HG03354 (cell line): Measurements from ENCODE around the gene MEX3D.
"Not testable (repeated sequence)": the region's sequence is repeated elsewhere in the genome, so short reads cannot be mapped to it uniquely, and the experiment has no call there.

Experiments
- ATAC-seq: cut with Tn5 transposase; IDR thresholded peaks from one replicate; pipeline ENCODE4 v1.9.1; 2021; ENCODE audit warnings: mild to moderate bottlenecking; ENCODE audit not compliant: unreplicated experiment, poor library complexity, severe bottlenecking

MEX3D gene

DNA sequence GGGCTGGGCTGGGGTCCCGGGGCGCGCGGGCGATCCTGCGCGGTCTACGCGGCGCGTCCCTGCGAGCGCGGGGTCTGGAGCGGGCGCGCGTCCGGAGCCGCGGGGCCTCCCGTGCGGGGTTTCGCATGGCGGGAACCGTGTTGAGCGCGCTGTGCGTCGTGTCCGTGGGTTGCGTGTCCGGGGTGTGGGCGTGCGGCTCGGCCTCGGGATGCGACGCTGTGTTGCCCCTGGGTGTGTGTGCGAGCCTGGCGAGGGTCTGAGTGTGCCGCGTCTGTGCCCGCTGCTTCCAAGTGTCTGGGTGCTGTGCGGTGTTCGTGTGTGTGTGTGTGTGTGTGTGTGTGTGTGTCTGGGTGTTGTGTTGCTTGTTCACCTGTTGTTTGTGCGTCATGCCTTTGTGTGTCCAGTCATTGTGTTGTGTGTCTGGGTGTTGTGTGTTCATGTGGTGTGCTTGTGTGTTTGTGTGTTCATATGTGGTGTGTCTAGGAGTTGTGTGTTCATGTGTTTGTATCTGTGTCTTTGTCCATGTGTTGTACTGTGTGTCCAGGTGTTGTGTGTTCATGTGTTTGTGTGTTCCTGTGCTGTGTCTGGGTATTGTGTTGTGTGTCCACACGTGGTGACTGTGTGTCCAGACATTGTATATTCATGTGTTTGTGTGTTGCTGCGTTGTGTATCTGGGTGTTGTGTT, 43.7 kb downstream of the MEX3D start:
- ATAC-seq = no peak

GRCh38 chr19:1523412-1524286, 44.5 kb downstream of the MEX3D start, which contains the start of gene PLK5:
Gene PLK5 (plus strand): TSS chr19:1524077. CDS start chr19:1526997, 2,920 bp downstream.
- no peak for ATAC-seq

- no peak for ATAC-seq
Measured at GRCh38 chr19:1522838-1523237, 45.3 kb downstream of the MEX3D start.

DNA sequence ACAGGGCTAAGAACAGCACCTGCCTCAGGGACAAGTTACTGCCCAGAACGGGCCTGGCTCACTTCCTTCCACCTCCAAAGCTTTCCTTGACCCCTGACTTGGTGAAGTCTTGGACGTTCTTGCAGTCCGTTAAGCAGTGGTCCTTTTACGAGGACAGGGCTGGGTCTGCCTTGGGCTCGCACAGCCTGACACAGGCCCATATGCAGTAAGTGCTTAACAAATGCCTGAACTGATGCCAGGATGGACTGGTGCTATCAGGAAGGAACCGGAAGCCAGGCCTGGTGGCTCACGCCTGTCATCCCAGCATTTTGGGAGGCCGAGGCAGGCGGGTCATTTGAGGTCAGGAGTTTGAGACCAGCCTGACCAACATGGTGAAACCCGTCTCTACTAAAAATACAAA, 46.1 kb downstream of the MEX3D start:
- no peak for ATAC-seq

- no peak for ATAC-seq
Measured at GRCh38 chr19:1521636-1522035, 46.5 kb downstream of the MEX3D start.

- no peak for ATAC-seq
Measured at GRCh38 chr19:1520203-1520780, 47.8 kb downstream of the MEX3D start.

GRCh38 chr19:1519802-1520201, 48.3 kb downstream of the MEX3D start:
- ATAC-seq = not testable (repeated sequence)

GRCh38 chr19:1518471-1518870, 49.7 kb downstream of the MEX3D start:
- no peak for ATAC-seq

DNA sequence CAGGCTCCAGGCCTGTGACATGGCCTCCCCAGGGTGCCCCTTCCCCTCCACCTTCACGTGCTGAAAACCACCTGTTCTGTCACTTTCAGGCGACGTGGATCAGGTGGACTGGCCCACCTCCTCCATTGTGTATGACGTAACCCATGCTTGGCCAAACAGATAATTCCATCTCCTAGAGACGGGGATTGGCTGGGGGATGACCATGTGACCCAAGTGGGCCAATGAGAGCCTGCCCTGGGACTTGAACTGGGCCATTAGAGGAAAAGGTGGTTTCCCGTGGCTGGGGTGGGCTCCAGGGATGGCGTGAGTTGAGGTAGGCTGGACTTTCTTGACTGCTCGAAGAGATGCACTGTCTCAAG, 51.8 kb downstream of the MEX3D start:
- no peak for ATAC-seq

DNA sequence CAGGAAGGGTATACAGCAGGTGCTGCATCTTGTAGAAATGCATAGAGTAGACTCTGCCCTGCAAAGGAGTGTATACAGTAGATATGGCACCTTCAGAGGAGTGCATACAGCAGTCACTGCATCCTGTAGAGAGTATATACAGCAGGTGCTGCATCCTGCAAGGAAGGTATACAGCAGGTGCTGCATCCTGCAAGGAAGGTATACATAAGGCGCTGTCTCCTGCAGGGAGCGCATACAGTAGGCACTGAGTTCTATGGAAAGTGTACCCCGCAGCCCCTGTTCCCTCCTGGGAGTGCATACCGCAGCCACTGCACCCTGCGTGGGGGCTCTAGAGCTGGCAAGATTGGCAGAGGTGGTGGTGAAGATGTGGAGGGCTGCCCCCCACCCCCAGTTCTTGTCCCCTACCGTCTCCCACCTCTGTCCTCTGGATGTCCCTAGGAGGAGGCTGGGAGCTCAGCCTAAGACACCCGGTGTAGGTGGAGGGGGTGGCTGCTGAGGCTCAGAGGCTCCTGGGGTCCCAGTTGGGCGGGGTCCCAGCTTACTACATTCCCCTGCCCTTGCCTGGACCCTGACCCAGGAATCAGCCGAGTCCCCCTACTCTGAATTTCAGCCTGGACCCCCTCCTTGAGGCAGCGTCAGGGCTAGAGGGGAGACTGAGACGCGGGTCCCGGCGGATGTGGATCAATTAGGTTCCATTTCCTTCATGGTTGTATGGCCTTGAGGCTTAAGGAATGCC, 53.0 kb downstream of the MEX3D start:
- ATAC-seq = no peak

DNA sequence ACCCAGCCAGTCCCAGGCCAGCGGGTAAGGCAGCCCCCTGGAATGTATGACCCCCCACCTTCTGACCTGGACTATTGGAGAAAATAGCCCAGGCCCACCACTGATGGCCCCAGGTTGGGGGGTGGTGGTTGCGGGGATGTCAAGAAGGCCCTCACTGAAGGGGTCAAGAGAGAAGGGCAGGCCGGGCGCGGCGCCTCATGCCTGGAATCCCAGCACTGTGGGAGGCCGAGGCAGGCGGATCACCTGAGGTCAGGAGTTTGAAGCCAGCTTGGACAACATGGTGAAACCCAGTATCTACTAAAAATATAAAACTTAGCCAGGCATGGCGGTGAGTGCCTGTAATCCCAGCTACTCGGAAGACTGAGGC, 53.8 kb downstream of the MEX3D start:
- no peak for ATAC-seq

GRCh38 chr19:1513499-1514294, 54.4 kb downstream of the MEX3D start:
- ATAC-seq = no peak

GRCh38 chr19:1512671-1513498, 55.2 kb downstream of the MEX3D start, which contains the start of gene ADAMTSL5:
Gene ADAMTSL5 (minus strand): TSS chr19:1513019. CDS start chr19:1510943, 2,076 bp downstream.
- no peak for ATAC-seq

DNA sequence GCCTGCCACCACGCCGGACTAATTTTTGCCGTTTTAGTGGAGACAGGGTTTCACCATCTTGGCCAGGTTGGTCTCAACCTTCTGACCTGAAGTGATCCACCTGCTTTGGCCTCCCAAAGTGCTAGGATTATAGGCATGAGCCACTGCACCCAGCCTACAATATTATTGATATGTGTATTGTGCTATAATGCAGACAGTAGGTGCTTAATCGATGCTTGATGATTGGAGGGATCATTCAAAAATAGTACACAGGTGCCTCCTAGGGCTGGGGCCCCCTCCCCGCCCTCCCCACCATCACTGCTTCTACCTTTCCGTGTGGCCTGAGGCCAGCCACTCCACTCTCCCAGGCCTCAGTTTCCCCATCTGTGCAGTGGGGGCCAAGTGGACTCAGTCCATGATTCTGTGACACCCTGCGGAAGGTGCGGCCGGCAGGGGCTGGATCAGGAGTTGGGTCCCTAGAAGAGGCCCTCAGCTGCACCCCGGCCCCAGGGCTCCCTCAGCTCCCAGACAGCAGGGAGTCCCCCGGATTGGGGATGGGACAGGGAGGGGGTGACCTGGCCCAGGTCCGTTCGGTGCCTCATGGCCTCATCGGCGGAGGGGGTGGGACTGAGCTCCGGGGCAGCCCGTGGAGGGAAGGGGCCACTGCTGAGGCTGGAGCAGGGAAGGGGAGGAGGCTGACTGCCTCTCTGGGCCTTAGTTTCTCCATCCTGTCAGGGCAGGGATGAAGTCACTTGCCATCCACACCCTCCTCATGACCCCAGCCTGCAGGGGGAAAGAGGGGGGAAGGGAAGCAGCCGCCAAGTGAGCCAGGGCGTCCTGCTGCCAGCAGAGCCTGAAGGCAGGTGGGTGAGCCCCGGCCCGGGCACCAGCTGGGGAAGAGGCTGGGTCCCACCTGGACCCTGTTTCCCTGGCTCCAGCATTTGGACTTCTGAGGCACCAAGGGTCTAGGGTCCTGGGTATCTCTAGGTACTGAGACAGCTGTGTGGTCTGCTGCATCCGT, 56.5 kb downstream of the MEX3D start:
- no peak for ATAC-seq

DNA sequence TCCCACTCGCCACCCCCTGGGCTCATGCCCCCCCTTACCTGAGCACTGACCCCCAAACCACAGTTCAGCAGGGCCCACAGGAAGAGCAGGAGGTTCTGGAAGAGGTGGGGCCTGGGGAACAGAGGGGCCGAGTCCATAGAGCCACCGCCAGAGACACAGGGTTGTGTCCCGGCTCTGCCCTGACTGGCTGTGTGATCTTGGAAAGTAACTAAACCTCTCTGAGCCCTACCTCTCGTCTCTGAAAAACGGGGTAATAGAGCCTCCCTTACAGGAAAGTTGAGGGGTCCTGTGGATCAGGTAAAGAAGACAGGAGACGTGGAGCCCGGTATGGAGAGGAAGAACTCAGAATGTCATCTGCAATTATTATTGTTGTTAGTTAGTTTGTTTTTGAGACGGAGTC, 57.3 kb downstream of the MEX3D start:
- ATAC-seq = no peak

DNA sequence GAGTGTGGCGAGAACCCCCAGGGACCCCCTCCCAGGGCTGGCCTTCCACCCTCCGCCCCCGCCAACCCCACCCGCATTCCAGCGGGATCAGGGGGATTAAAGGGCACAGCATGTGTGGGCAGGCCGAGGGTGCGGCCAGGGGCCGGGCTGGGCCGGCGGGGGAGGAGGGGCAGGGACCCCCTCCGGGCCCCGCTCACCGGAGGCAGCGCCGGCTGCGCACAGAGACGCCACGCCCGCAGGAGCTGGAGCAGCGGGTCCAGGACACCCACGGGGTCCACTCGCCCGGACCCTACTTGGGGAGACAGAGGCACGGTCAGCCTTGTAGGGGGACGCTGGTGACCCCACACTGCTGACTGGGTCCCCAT, 57.7 kb downstream of the MEX3D start:
- ATAC-seq = no peak

DNA sequence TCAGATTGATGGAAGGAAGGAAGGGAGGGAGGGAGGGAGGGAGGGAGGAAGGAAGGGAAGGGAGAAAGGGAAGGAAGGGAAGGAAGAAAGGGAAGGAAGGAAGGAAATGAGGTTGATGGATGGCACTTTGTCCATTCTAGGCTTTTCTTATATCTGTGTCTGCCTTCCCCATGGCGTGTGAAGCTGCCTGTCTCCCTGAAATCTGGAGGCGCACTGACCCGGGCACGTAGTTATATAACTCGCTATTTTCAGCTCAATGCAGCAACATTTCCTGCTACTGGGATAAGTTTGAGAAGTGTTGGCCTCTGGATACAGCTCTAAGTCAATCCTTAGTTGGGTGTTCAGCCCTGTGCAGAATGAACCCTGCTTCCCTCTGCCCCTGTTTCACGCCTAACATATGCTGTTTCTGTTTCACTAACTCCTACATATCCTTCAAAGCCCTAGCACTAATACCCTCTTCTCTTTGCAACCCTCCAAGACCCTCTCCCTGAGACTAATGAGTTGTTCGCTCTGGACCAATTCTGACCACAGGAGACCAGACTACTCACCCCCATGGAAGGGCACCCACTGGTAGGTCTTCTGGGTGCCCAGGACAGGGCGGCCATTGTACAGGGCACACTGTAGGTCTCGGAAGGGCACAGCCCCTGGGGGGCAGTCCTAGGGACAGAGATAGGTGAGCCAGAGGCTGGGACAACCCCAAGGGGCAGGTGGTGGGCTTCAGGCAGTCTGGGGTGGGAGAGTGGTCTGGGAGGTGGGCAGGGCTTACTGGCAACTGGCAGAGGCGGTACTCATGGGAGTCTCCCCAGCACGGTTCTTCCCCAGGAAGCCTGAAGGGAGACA, 58.3 kb downstream of the MEX3D start:
- ATAC-seq = no peak
